ENCODE measurements around the gene HOXA7.

- peak in 1 of 4 donors; percentile 5 for TF ChIP-seq POLR2AphosphoS5 (IDR thresholded peaks at IDR 0.05)
- no peak for TF ChIP-seq EP300 (IDR thresholded peaks at IDR 0.05)
Measured at GRCh38 chr7:27197137-27198042, 40.9 kb upstream of the HOXA7 start.
